ENCODE measurements around the gene ING1.
"Not testable (repeated sequence)": the region's sequence is repeated elsewhere in the genome, so short reads cannot be mapped to it uniquely, and the experiment has no call there.

ING1 gene

GRCh38 chr13:110719036-110719710 lies 5.7 kb downstream of the ING1 start:
- DNase-seq, result no peak

DNA sequence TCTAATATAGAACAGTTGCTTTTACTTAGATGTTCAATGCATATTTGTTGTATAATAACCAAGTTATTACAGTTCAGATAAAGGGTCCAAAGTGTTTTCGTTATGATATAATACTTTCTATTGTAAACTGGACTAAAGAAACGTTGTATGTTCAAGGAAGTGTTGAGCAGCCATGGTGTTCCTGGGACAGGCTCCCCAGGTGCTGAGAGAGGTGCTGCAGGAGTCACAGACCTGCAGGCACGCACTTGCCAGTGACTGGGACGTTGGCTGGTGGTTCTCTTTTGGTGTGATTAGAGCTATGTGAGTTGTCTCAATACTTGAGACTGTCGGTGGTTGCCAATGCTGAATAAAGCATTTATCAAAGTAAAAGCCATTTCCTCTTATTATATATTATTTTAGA lies 9.5 kb downstream of the ING1 start:
- no peak for DNase-seq

DNA sequence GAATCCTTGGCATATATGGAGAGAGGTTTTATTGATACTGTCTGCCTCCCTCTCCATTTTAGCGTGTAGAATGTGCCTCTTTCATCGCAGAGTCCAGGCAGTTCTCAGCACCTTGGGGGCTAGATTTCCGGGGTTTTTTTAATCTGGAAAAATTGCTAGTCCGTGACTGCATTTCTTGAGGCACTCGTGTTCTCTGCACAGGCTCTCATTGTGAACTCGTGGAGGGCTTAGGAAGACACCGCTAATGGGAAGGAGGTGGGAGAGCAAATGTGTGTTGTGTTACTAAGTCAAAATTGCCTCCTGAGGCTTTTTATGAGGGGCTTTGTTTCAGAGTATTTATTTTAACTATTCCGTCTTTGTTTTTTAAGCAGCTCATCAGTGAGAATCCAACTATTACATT lies 10.1 kb downstream of the ING1 start:
- no peak for DNase-seq

DNA sequence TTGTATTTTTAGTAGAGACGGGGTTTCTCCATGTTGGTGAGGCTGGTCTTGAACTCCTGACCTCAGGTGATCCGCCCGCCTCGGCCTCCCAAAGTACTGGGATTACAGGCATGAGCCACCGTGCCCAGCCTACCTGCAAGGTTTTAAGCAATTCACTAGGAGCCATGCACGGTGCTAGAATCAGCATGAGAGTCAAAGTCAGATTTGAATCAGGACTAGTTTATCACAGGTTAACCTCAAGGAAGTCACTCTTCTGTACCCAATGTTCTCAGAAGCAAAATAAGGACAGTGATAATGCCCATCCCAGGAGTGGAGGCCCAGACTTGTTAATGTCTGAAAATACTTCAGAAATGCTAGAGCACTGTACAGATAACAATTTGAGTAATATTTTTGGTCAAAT lies 12.7 kb downstream of the ING1 start:
- not testable (repeated sequence) for DNase-seq

GRCh38 chr13:110726726-110727125 lies 13.2 kb downstream of the ING1 start:
- DNase-seq, result peak; percentile 83

DNA sequence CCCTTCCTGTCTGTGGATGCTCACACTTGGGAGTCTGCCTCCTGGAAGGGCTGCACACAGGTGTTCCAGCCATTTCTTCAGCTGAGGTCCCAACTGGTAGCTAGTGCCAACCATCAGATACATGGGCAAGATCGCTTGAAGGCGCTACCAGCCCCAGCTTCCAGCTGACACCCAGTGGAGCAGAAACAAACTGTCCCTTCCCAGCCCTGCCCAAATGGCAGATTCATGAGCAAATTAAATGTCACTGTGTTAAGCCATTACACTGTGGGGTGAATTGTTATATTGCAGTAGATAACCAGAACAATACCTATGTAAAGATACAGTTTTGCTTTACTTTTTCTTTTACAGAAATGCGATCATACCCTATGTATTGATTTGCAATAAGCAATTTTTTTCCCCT lies 17.6 kb downstream of the ING1 start:
- DNase-seq, result no peak

DNA sequence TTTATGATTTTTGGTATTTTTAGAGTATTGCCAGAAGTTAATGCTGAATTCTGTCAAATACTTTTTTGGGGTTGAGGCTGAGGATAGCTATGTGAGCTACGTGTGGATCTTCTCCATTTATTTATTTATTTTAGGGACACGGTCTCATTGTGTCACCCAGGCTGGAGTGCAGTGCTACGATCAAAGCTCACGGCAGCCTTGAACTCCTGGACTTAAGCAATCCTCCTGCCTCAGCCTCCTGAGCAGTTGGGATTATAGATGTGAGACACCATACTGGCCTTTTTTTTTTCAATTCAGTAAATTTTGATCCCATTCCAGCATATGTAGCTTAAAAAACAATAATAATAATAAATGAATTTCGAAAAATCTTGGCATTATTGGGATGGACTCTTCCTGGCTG lies 21.1 kb downstream of the ING1 start:
- no peak for DNase-seq

- DNase-seq, result no peak
Measured at GRCh38 chr13:110737555-110737954, 24.1 kb downstream of the ING1 start.

DNA sequence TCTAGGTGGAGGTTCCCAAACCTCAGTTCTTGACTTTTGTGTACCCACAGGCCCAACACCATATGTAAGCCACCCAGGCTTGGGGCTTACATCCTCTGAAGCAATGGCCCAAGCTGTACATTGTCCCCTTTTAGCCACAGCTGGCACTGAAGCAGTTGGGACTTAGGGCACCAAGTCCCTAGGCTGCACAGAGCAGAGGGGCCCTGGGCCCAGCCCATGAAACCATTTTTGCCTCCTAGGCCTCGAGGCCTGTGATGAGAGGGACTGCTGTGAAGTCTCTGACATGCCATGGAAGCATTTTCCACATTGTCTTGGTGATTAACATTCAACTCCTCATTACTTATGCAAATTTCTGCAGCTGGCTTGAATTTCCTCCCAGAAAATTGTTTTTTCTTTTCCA lies 30.2 kb downstream of the ING1 start:
- no peak for DNase-seq

- DNase-seq, result no peak
Measured at GRCh38 chr13:110746438-110746837, 32.9 kb downstream of the ING1 start.

- no peak for DNase-seq
Measured at GRCh38 chr13:110748271-110748670, 34.8 kb downstream of the ING1 start.

DNA sequence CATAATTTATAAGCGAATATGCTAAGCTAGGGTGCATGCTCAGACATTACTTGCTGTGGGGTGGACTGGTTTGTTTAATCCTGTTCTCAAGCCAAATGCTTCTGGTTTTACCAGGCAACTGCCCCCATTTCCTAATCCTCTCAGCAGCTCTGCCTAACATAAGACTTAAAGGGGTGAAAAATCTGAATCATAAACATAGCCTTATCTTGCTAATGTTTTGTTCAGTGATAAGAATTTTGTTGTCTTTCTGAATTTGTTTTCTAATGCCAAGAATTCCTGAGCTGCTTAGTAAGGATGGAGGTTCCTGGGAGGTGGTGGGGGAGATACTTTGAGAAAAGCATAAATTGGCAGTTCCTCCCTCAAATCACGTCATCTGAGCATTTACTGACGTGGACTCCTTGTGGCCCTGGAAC lies 42.7 kb downstream of the ING1 start:
- DNase-seq, result no peak

DNA sequence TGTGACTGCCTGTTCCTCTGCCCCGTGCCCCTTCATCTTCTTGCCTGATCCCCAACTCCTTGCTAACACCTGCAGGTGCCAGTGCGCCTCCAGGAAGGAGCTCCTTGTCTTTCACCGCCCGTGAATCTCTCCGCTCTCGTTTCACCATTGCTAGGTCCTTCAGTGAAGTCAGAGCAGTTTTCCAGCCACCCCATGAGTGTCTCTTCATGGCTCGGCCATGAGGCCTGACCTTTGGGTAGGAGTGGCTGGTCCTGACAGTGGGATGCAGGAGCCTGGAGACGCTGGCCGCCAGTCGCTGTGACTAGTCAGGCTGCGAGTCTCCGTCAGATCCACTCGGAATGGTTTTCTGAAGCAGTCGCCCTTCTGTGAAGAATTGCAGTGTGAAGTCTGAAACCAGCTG lies 43.8 kb downstream of the ING1 start:
- DNase-seq, result no peak

- DNase-seq, result no peak
Measured at GRCh38 chr13:110758195-110758805, 44.8 kb downstream of the ING1 start.

DNA sequence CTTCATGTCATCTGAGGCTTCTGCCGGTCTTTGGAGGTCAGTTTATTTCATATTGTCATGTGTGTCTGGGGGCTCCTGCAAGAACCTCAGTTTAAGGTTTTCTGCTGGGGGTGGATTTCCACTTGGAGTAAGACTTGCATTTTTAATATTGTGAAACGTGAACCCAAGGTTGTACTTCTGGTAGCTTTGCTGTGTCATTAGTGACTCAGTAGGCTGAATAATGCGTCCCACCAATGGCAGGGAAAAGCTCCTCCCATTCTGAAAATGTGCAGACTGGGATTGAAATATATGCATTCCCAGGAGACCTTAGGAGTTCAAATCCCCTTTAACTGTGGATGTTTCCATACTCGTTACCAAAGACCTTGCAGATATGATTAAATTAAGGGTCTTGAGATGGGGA lies 46.2 kb downstream of the ING1 start:
- no peak for DNase-seq

DNA sequence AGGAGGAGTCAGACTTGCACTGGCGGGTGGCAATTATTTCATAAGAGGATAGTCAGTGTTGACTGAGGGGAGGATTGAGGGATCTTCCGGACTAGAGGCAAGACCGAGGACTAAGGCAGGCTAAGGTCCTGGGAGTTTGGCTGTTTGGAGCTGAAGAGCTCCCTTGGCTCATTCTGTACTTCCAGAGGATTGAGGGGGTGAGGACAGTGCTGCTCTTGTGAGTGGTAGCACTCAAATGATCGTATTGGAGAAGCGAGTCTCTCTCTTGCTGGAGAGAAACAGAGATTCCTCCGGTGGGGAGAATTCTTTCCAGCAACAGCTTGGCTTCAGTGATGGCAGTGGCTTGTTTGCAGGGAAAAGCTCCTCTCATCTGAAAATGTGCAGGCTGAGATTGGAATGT lies 47.1 kb downstream of the ING1 start:
- no peak for DNase-seq

DNA sequence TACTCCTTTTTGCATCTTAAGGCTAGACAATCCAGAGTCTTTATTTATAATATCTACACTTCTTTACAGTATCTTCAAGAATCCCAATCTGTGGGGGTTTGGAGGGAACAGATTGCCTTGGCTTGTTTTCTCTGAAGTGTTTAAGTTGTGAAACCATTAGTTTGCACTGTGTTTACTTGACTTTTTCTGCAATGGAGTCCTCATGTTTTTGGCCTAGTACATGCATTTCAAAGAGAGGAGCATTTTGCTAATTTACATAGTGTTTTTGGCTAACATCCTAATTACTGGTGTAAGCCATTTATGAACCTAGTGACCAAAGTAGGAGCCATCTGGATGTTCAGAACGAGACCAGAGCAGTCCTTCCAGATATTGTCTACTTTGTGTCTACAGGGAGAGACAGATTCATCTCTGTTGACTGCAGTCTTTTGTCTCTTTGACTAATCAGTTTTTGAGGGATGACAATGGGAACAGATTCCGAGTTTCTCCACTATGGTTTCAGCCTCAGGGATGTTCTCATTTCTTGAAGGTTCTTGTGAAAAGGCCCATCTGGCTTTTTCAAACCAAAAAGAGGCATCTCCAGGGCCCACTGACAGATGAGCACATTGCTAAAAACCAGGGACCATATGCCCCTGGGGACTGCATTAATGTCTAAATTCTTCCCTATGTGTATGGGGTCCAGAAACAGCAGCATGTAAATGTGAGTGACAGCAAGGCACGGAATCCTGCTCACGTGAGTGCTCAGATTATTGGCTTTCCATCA lies 53.4 kb downstream of the ING1 start:
- DNase-seq, result no peak

DNA sequence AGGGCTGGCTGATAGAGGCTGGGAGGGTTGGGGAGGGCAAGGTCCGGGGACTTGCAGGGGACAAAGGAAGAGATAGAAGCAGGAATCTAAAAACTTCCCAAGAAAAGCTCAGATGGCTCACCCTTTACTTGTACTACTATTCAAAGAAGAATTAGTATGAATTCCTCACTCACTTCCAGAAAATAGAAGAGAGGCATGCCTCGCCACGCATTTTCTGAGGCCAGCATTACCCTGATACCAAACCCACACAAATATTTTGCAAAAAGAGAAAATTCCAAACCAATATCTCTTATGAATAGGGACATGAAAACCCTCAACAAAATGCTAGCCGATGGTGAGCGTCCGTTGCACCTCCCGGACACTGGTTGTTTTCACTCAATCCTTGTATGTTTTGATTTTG lies 54.0 kb downstream of the ING1 start:
- DNase-seq, result no peak

GRCh38 chr13:110769097-110769496 lies 55.6 kb downstream of the ING1 start:
- no peak for DNase-seq

- DNase-seq, result no peak
Measured at GRCh38 chr13:110770678-110771077, 57.2 kb downstream of the ING1 start.

DNA sequence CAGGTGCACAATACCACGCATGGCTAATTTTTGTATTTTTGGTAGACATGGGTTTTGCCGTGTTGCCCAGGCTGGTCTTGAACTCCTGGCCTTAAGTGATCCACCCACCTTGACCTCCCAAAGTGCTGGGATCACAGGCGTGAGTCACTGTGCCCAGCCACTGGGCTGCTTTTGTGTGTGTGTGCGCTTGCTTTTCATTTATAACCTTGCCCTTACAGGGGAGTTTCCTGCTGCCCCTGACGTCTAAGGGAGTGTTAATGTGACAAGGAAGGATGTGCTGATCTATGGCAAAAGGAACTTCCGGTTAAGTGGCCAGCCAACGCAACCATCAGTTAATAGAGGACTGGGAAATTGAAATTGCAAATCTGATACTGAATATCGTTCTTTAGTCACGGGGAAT lies 57.7 kb downstream of the ING1 start:
- DNase-seq, result no peak

DNA sequence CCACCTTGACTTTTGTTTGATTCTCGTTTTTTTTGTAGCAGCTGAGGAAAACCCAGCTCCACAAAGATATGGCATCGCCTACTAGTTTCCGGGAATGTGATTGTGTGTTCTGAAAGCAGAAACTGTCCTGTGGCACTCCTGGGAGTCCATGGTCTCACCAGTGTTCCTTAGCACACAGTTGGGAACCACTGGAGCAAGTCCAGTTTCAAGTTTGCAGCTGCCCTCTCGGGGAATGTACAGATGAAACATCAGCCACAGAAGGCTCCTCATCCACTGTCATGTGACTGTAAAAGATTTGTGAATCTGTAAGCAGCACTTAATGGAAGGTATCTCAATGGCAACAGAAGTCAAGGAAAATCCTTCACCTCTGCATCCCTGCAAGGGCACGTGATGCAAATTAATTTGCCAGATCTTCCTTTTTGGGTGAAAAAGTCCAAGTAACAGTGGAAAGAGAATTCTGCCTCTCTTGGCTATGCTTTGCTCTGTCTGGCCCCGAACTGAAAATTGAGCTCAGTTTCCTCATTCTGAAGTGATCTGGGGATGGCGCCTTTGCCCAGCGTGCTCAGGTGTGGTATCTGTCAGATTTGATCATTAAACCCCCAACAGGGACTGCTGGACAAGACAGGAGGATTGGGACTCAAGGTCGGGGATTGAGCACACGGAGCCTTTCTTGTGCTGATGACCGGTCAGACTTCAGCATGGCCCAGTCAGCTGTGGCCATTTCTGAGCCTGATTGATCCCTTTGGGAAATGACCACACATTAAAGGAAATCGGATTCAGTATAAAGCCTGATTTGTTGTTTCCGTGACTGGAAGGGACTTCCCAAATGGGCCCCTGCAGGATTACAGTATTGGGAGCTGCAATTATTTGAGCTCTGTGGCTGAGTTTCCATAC lies 58.8 kb downstream of the ING1 start:
- DNase-seq, result no peak
